Measurements from ENCODE around the gene FBXW4. TPM values are rescaled to one million over a fixed set of nuclear protein-coding genes. Genes with fewer than 3 reads are reported as not detected.

The FBXW4 gene
- total RNA-seq, 2 donors from 2014 or later, result 61.3 to 92.2 TPM

GRCh38 chr10:101565936-101566332 lies 129.0 kb downstream of the FBXW4 start:
- H3K4me3 ChIP-seq, result no peak overlapping the region
- 65% methylated on average over 8 of the region's 8 CpGs for WGBS

GRCh38 chr10:101565370-101565900 lies 129.5 kb downstream of the FBXW4 start:
- no peaks in the 10 kb centered on the region for H3K9me3 ChIP-seq
- no peaks in the 10 kb centered on the region for H3K4me1 ChIP-seq (replicated peaks)
- TF ChIP-seq POLR2A (IDR thresholded peaks at IDR 0.05) (no peak), POLR2AphosphoS5 (IDR thresholded peaks at IDR 0.05) (no peak), CTCF (IDR thresholded peaks at IDR 0.05) (no peak)
- H3K4me3 ChIP-seq, result no peak overlapping the region
- DNase-seq (ENCODE audit: low spot score), result no peak
- peaks cover 10% of the 10 kb centered on the region for H3K27me3 ChIP-seq (replicated peaks; ENCODE audit: insufficient read depth)
- no peak overlapping the region for H3K27ac ChIP-seq
- H3K36me3 ChIP-seq, result no peaks in the 10 kb centered on the region
- intact Hi-C loops (cut with DNase I), result loop anchor here (10.0 kb wide), 2 partner anchors 101 to 271 kb away; no protein-coding TSS in a partner anchor
- 75% methylated on average over 5 of the region's 5 CpGs for WGBS

More at GRCh38 chr10:101565936-101566332, 129.0 kb downstream of the FBXW4 start:
- no peaks in the 10 kb centered on the region for H3K4me1 ChIP-seq (replicated peaks)
- peaks cover 10% of the 10 kb centered on the region for H3K27me3 ChIP-seq (replicated peaks; ENCODE audit: insufficient read depth)
- TF ChIP-seq POLR2AphosphoS5 (IDR thresholded peaks at IDR 0.05) (no peak), POLR2A (IDR thresholded peaks at IDR 0.05) (no peak), CTCF (IDR thresholded peaks at IDR 0.05) (no peak)
- no peaks in the 10 kb centered on the region for H3K36me3 ChIP-seq
- no peak overlapping the region for H3K27ac ChIP-seq
- intact Hi-C loops (cut with DNase I), result loop anchor here (10.0 kb wide), 2 partner anchors 101 to 271 kb away; no protein-coding TSS in a partner anchor
- no peaks in the 10 kb centered on the region for H3K9me3 ChIP-seq
- DNase-seq (ENCODE audit: low spot score), result no peak

GRCh38 chr10:101564490-101564991 lies 130.4 kb downstream of the FBXW4 start:
- Histone ChIP-seq H3K4me3 (no peak overlapping the region), H3K36me3 (no peaks in the 10 kb centered on the region), H3K4me1 (replicated peaks) (no peaks in the 10 kb centered on the region), H3K27me3 (replicated peaks; ENCODE audit: insufficient read depth) (peaks cover 10% of the 10 kb centered on the region), H3K27ac (no peak overlapping the region), H3K9me3 (no peaks in the 10 kb centered on the region)
- TF ChIP-seq POLR2A (IDR thresholded peaks at IDR 0.05) (no peak), POLR2AphosphoS5 (IDR thresholded peaks at IDR 0.05) (no peak), CTCF (IDR thresholded peaks at IDR 0.05) (no peak)
- 49% methylated on average over 14 of the region's 15 CpGs for WGBS
- DNase-seq (ENCODE audit: low spot score), result no peak
- intact Hi-C loops (cut with DNase I), result loop anchor here (10.0 kb wide), 2 partner anchors 100 to 270 kb away; no protein-coding TSS in a partner anchor

GRCh38 chr10:101563497-101564040 lies 131.4 kb downstream of the FBXW4 start:
- WGBS, result 48% methylated on average over 11 of the region's 11 CpGs
- DNase-seq (ENCODE audit: low spot score), result no peak
- H3K27ac ChIP-seq, result no peak overlapping the region
- H3K9me3 ChIP-seq, result no peaks in the 10 kb centered on the region
- H3K4me3 ChIP-seq, result no peak overlapping the region
- TF ChIP-seq POLR2A (IDR thresholded peaks at IDR 0.05) (no peak), POLR2AphosphoS5 (IDR thresholded peaks at IDR 0.05) (no peak), CTCF (IDR thresholded peaks at IDR 0.05) (no peak)
- no peaks in the 10 kb centered on the region for H3K36me3 ChIP-seq
- intact Hi-C loops (cut with DNase I), result loop anchor here (10.0 kb wide), 2 partner anchors 99 to 269 kb away; no protein-coding TSS in a partner anchor
- peaks cover 10% of the 10 kb centered on the region for H3K27me3 ChIP-seq (replicated peaks; ENCODE audit: insufficient read depth)
- no peaks in the 10 kb centered on the region for H3K4me1 ChIP-seq (replicated peaks)

Measured in prostate gland (tissue), 2 donors.